PC-3 (cell line): ENCODE data around the gene ADGRG3. TPM values are rescaled to one million over a fixed set of nuclear protein-coding genes. Genes with fewer than 3 reads are reported as not detected.

ENCODE experiments used
- ATAC-seq: fragments of 200-7000 bp; cut with Tn5 transposase; 2 replicates; pipeline ENCODE4 v1.9.1; 2020; ENCODE audit warnings: mild to moderate bottlenecking, moderate library complexity
- BruUV-seq: library from RNA; stranded (reverse); fragments of 400-500 nt; replicated peaks from 2 replicates; lab custom pipeline; 2021; lab: Mats Ljungman, UMichigan
- CTCF ChIA-PET: fragments of 300-600 bp; sonication (Branson Sonifier 250); formaldehyde crosslinking; loops from one replicate; lab custom pipeline; 2022; ENCODE audit warnings: antibody characterized with exemption; lab: Charles Lee
- POLR2A ChIA-PET: fragments of 300-600 bp; sonication (Branson Sonifier 250); formaldehyde crosslinking; loops from one replicate; lab custom pipeline; 2022; ENCODE audit warnings: antibody characterized with exemption; ENCODE audit not compliant: unreplicated experiment; lab: Charles Lee
- DNase-seq: peaks from one replicate; pipeline ENCODE4 v3.0.0-alpha.2; 2015
- H2AFZ ChIP-seq: fragments of 300-600 bp; sonication (generic); 2 replicates; pipeline ENCODE4 v1.6.0; 2016; ENCODE audit warnings: antibody characterized with exemption, low read length
- H3F3A ChIP-seq: fragments of 300-600 bp; sonication (generic); one replicate; pipeline ENCODE4 v1.6.0; 2017; ENCODE audit warnings: antibody characterized with exemption, low read length, control low read depth, mild to moderate bottlenecking; ENCODE audit not compliant: unreplicated experiment
- H3K27ac ChIP-seq: fragments of 300-600 bp; sonication (generic); 2 replicates; pipeline ENCODE4 v1.5.1; 2016; ENCODE audit warnings: mild to moderate bottlenecking, low read length
- H3K27me3 ChIP-seq: fragments of 300-600 bp; sonication (generic); 2 replicates; pipeline ENCODE4 v1.6.1; 2016; ENCODE audit warnings: low read length, mixed read lengths
- H3K36me3 ChIP-seq: fragments of 300-600 bp; sonication (generic); 2 replicates; pipeline ENCODE4 v1.6.1; 2016; ENCODE audit warnings: low read depth, mixed run types, low read length, mixed read lengths
- H3K4me1 ChIP-seq: fragments of 300-600 bp; sonication (generic); 2 replicates; pipeline ENCODE4 v1.5.1; 2016; ENCODE audit warnings: low read length; ENCODE audit not compliant: insufficient read depth
- H3K4me2 ChIP-seq: fragments of 300-600 bp; sonication (generic); 2 replicates; pipeline ENCODE4 v1.6.0; 2016; ENCODE audit warnings: low read length
- H3K4me3 ChIP-seq: fragments of 300-600 bp; sonication (generic); 2 replicates; pipeline ENCODE4 v1.5.1; 2016; ENCODE audit warnings: mild to moderate bottlenecking, low read length, mixed read lengths
- H3K79me2 ChIP-seq: fragments of 300-600 bp; sonication (generic); 2 replicates; pipeline ENCODE4 v1.6.1; 2017; ENCODE audit warnings: low read length, mixed read lengths
- H3K9ac ChIP-seq: fragments of 300-600 bp; sonication (generic); 2 replicates; pipeline ENCODE4 v1.6.0; 2016; ENCODE audit warnings: mild to moderate bottlenecking, low read length
- H3K9me2 ChIP-seq: fragments of 300-600 bp; sonication (generic); replicated peaks from 2 replicates; pipeline ENCODE4 v1.6.1; 2016; ENCODE audit warnings: mixed run types, low read length, mixed read lengths
- H3K9me3 ChIP-seq: fragments of 300-600 bp; sonication (generic); 2 replicates; pipeline ENCODE4 v1.6.1; 2016; ENCODE audit warnings: low read length, mixed read lengths
- H4K20me1 ChIP-seq: fragments of 300-600 bp; sonication (generic); 2 replicates; pipeline ENCODE4 v1.6.1; 2016; ENCODE audit warnings: low read length, mixed read lengths
- EZH2 ChIP-seq: fragments of 300-600 bp; sonication (generic); IDR thresholded peaks from one replicate; pipeline ENCODE4 v1.6.1; 2017; ENCODE audit warnings: antibody characterized with exemption, mild to moderate bottlenecking, low read length; ENCODE audit not compliant: unreplicated experiment
- EZH2phosphoT487 ChIP-seq: fragments of 300-600 bp; sonication (generic); IDR thresholded peaks from 2 replicates; pipeline ENCODE4 v1.6.1; 2018; ENCODE audit warnings: mild to moderate bottlenecking, antibody characterized with exemption, low read length, borderline replicate concordance
- intact Hi-C: fragments of 100-400 bp; cut with micrococcal nuclease; formaldehyde crosslinking; loops from 2 replicates; pipeline ENCODE4 v1.9.0; 2023
- total RNA-seq: library from RNA; depleted of rRNA; stranded (reverse); fragments of >200 nt; gene quantifications from 2 replicates; pipeline ENCODE4 v1.2.3, GENCODE V29; 2014
- TF ChIP-seq, protein P1 (sequence below): fragments of 300-600 bp; sonication (generic); conservative IDR thresholded peaks from 2 replicates; pipeline ENCODE4 v1.5.1; 2017; ENCODE audit warnings: antibody characterized with exemption, low read depth, mild to moderate bottlenecking, low read length

The ADGRG3 gene
- total RNA-seq, 1 experiment from 2014 or later = not detected

DNA sequence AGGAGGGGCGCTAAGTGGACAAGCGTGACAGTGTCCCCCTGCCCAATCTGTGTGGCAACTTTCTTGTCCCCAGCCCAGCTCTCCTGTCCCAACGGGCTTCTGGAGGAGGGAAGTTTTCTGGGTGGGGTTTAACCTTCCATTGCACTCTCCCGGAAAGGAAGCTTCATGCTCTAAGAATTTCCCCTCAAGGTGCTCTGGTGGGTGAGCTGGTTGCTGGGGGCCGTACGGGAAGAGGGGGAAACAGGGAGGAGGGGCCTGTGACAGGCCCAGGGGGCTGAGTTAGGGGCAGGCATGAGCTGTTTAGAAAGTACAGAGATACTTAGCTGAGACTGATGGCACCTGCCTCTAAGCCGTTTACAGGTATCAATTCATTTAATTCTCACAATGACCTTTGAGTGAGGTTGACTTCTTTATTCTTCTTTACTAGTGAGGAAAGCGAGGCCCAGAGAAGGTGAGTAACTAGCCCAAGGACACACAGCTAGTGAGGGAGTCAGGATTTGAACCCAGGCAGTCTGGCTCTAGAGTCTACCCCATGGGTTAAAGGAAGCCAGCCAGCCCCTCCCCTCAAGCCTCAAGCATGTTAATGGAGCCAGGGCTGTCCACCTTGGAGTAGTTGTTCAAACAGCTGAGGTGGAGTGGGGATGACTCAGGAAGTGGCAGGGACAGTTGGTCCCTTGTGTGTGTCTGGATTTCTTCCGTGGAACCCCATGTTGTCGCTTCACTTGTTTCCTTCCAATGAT, 20.8 kb upstream of the ADGRG3 start:
- Histone ChIP-seq H3K9ac (no peak overlapping the region), H3K4me2 (no peak overlapping the region), H3K9me2 (no peaks in the 10 kb centered on the region), H2AFZ (no peak overlapping the region), H3K36me3 (peaks cover 25% of the 10 kb centered on the region), H3K27ac (0 out of 2 replicates have a peak overlapping the region, but pooled peaks have one; percentile 20), H3K27me3 (no peaks in the 10 kb centered on the region), H3F3A (no peaks in the 10 kb centered on the region), H3K4me3 (no peak overlapping the region), H3K79me2 (no peaks in the 10 kb centered on the region; the same call in 1 of the 2 replicates), H3K9me3 (no peaks in the 10 kb centered on the region), H3K4me1 (peaks cover 46% of the 10 kb centered on the region), H4K20me1 (no peaks in the 10 kb centered on the region)
- TF ChIP-seq, protein P1, sequence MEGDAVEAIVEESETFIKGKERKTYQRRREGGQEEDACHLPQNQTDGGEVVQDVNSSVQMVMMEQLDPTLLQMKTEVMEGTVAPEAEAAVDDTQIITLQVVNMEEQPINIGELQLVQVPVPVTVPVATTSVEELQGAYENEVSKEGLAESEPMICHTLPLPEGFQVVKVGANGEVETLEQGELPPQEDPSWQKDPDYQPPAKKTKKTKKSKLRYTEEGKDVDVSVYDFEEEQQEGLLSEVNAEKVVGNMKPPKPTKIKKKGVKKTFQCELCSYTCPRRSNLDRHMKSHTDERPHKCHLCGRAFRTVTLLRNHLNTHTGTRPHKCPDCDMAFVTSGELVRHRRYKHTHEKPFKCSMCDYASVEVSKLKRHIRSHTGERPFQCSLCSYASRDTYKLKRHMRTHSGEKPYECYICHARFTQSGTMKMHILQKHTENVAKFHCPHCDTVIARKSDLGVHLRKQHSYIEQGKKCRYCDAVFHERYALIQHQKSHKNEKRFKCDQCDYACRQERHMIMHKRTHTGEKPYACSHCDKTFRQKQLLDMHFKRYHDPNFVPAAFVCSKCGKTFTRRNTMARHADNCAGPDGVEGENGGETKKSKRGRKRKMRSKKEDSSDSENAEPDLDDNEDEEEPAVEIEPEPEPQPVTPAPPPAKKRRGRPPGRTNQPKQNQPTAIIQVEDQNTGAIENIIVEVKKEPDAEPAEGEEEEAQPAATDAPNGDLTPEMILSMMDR = no peak
- intact Hi-C loops = loop anchor here (10.0 kb wide), 1 partner anchor 357 kb away; the partner anchor contains the start of genes USB1 and ZNF319
- BruUV-seq = no TSS peak
- no peak for ATAC-seq
- POLR2A ChIA-PET = no interaction called here
- CTCF ChIA-PET = interaction anchor here (1.0 kb wide), 1 partner anchor 71 kb away, joined by 3 read pairs; no protein-coding TSS in a partner anchor
- DNase-seq = peak; percentile 21

DNA sequence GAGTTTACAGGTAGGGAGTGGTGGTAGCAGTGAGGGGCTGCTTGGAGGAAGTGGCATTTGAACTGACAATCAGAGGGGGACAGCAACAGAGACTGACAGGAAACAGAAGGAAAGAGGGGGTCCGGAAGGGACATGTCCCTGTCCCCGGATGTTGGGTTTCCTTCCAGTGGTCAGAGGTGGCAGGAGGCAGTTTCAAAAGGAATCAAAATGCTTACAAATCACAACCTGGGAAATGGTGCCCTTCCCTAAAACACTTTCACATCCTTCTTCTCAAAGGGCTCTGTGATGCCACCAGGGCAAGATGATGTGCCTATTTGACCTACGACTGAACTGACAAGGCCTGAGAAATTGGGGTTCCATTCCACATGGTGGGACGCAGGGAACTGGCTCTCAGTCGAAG, 20.0 kb upstream of the ADGRG3 start:
- BruUV-seq = no TSS peak
- no peak for DNase-seq
- Histone ChIP-seq H3F3A (no peaks in the 10 kb centered on the region), H3K4me1 (peaks cover 38% of the 10 kb centered on the region), H3K9me2 (no peaks in the 10 kb centered on the region), H3K4me2 (no peak overlapping the region), H3K79me2 (no peaks in the 10 kb centered on the region; the same call in 1 of the 2 replicates), H2AFZ (no peak overlapping the region), H3K27me3 (no peaks in the 10 kb centered on the region), H3K9me3 (no peaks in the 10 kb centered on the region), H3K27ac (no peak overlapping the region), H3K36me3 (peaks cover 25% of the 10 kb centered on the region), H4K20me1 (no peaks in the 10 kb centered on the region), H3K4me3 (no peak overlapping the region), H3K9ac (no peak overlapping the region)
- CTCF ChIA-PET = interaction anchor here (0.6 to 1.1 kb wide), 3 partner anchors 57 to 87 kb away, joined by 3 to 4 read pairs (median 3); no protein-coding TSS in a partner anchor
- TF ChIP-seq, protein P1 = no peak
- no peak for TF ChIP-seq EZH2phosphoT487
- TF ChIP-seq EZH2 = no peak
- POLR2A ChIA-PET = no interaction called here
- ATAC-seq = no peak
- intact Hi-C loops = loop anchor here (2.0 to 10.0 kb wide), 3 partner anchors 47 to 357 kb away; partner anchors contain the start of genes USB1 and ZNF319
